Left lung (tissue), 10 donors: ENCODE results near the gene PSD. TPM values are rescaled to one million over a fixed set of nuclear protein-coding genes. Genes with fewer than 3 reads are reported as not detected.

Experiments
- ATAC-seq: fragments of 200-7000 bp; cut with Tn5 transposase; one replicate; pipeline ENCODE4 v1.9.1; 2020; ENCODE audit warnings: moderate library complexity
- DNase-seq, 4 donors: peaks; one replicate each; pipeline ENCODE4 v3.0.0-alpha.2; 2013 to 2020
- H3K27ac ChIP-seq, 2 donors: fragments of 200-600 bp; sonication (generic) in 1 of 2; one replicate each; pipeline versions ENCODE4 v1.5.0 to v1.8.0; 2020 to 2021
- H3K27me3 ChIP-seq, 2 donors: fragments of 200-600 bp; sonication (generic) in 1 of 2; one replicate each; pipeline versions ENCODE4 v1.5.0 to v1.8.0; 2020 to 2021
- H3K36me3 ChIP-seq, 2 donors: fragments of 200-600 bp; sonication (generic) in 1 of 2; one replicate each; pipeline versions ENCODE4 v1.5.0 to v1.8.0; 2020 to 2021
- H3K4me1 ChIP-seq, 2 donors: fragments of 200-600 bp; one replicate each; pipeline ENCODE4 v1.8.0; 2021
- H3K4me3 ChIP-seq, 2 donors: fragments of 200-600 bp; sonication (generic) in 1 of 2; one replicate each; pipeline versions ENCODE4 v1.5.0 to v1.8.0; 2020 to 2021; ENCODE audit warnings: mild to moderate bottlenecking in 1 of 2
- H3K9me3 ChIP-seq, 2 donors: fragments of 200-600 bp; sonication (generic) in 1 of 2; one replicate each; pipeline versions ENCODE4 v1.5.0 to v1.8.0; 2020 to 2021
- intact Hi-C, 2 donors: fragments of 100-400 bp; cut with DNase I; formaldehyde crosslinking; loops; one replicate each; pipeline versions ENCODE4 v1.11.2 to v1.14.2; 2022
- polyA plus RNA-seq, 6 donors: library from polyadenylated mRNA; unstranded; fragments of 120-200 nt; gene quantifications; one replicate each; pipeline ENCODE4 v1.2.1, GENCODE V29; 2013; ENCODE audit not compliant: insufficient read length in 6 of 6
- total RNA-seq, 2 donors: library from RNA; stranded (reverse); fragmentation: NEBNext Ultra II Directional; extraction: Animal tissue kit (Norgen Biotek cat#: 25700); gene quantifications; one replicate each; pipeline ENCODE4 v1.2.1, GENCODE V29; 2021
- TF ChIP-seq, protein P1 (sequence below), 2 donors: fragments of 200-600 bp; sonication (generic) in 1 of 2; IDR thresholded peaks; one replicate each; pipeline versions ENCODE4 v1.5.0 to v1.8.0; 2021; ENCODE audit warnings: antibody characterized with exemption in 2 of 2
- donor health status: DM: no; HTN: yes; CAD: no.
- donor health status: DM: no; HTN: no; CAD: no.

PSD gene
- total and polyA plus RNA-seq, 8 donors: 1.4 to 15.1 (median 9.9) TPM

DNA sequence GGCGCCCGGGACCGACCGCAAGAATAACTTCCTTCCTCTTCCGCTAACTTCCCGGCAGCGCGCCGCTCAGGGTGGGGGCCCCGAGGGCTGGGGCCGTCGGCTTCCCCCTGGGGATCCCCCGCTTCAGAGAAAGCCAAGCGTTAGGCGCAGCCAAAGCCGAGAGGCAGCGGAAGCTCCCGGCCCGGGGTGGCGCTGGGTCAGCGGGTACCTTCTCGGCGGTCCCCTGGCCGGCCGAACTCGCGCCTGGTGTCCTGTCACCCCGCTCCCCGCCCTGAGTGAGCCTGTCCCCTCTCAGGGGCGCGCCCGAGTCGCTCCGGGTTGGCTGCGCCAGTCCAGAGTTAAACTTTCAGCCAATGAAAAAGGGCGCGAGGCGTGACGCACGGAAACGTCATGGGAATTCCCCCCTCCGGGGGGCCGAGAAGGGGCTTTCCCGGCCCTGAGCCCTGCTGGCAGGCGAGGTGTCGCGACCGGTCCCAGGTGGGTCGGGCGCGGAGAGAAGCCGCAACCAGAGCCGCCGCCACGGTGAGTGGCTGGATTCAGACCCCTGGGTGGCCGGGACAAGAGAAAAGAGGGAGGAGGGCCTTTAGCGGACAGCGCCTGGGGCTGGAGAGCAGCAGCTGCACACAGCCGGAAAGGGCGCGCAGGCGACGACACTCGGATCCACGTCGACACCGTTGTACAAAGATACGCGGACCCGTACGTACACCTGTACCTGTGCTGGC is 24.3 kb downstream of the PSD start:
- TF ChIP-seq, protein P1, sequence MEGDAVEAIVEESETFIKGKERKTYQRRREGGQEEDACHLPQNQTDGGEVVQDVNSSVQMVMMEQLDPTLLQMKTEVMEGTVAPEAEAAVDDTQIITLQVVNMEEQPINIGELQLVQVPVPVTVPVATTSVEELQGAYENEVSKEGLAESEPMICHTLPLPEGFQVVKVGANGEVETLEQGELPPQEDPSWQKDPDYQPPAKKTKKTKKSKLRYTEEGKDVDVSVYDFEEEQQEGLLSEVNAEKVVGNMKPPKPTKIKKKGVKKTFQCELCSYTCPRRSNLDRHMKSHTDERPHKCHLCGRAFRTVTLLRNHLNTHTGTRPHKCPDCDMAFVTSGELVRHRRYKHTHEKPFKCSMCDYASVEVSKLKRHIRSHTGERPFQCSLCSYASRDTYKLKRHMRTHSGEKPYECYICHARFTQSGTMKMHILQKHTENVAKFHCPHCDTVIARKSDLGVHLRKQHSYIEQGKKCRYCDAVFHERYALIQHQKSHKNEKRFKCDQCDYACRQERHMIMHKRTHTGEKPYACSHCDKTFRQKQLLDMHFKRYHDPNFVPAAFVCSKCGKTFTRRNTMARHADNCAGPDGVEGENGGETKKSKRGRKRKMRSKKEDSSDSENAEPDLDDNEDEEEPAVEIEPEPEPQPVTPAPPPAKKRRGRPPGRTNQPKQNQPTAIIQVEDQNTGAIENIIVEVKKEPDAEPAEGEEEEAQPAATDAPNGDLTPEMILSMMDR (IDR thresholded peaks at IDR 0.05): no peak

DNA sequence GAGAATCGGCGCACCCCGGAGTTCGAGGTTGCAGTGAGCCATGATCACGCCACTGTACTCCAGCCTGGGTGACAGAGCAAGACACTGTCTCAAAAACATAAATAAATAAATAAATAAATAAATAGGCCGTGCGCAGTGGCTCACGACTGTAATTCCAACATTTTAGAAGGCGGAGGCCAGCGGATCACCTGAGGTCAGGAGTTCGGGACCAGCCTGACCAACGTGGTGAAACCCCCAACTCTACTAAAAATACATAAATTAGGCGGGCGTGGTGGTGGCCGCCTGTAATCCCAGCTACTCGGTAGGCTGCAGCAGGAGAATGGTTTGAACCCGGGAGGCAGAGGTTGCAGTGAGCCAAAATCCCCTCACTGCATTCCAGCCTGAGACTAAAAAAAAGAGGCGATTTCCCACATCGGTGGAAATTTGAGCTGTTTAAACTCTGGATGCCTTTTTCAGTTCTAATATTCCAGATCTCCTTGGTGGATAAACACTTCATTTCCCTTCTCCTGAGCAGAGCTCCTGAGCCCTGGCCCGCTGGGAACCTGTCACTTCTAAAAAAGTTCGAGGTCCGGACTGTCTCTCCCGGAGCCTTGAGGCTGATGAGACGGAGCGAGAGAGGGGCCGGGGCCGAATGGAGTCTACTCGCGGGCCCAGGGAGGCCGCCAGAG is 25.0 kb downstream of the PSD start:
- DNase-seq (no peak), ATAC-seq (no peak)
- intact Hi-C loops: loop anchor here in 1 of 2 donors (10.0 kb wide), 1 partner anchor 201 kb away; no protein-coding TSS in a partner anchor
- Histone ChIP-seq H3K4me3 (peak overlapping the region; percentile 44 to 72), H3K36me3 (peaks cover 0 to 22% of the 10 kb centered on the region in 2 donors), H3K27me3 (no peaks in the 10 kb centered on the region), H3K9me3 (no peaks in the 10 kb centered on the region), H3K4me1 (peaks cover 10 to 39% of the 10 kb centered on the region in 2 donors), H3K27ac (peak overlapping the region; percentile 96)
- TF ChIP-seq, protein P1 (IDR thresholded peaks at IDR 0.05): peak; percentile 91 to 95

More for the DNA sequence above, 24.3 kb downstream of the PSD start:
- peaks cover 13 to 46% of the 10 kb centered on the region in 2 donors for H3K4me1 ChIP-seq
- peak overlapping the region; percentile 44 to 72 for H3K4me3 ChIP-seq
- peak overlapping the region; percentile 96 for H3K27ac ChIP-seq
- ATAC-seq: peak; percentile 88
- intact Hi-C loops: loop anchor here in 1 of 2 donors (10.0 kb wide), 1 partner anchor 201 kb away; no protein-coding TSS in a partner anchor
- no peaks in the 10 kb centered on the region for H3K27me3 ChIP-seq
- H3K9me3 ChIP-seq: no peaks in the 10 kb centered on the region
- H3K36me3 ChIP-seq: peaks cover 0 to 26% of the 10 kb centered on the region in 2 donors
- peak; percentile 91 to 98 (median 96) for DNase-seq

DNA sequence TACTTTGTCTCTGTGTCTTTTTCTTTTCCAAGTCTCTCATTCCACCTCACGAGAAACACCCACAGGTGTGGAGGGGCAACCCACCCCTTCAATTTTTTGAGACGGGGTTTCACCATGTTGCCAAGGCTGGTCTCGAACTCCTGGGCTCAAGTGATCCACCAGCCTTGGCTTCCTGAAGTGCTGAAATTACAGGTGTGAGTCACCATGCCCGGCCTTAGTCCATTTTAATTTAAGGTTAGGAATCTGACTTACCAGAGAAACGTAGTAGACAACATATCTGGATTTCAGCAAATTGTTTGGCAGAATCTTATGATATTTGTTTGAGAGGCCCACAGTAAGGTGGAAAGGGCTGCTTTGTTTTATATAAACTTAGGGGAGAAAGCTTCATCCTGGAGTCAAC is 26.3 kb downstream of the PSD start:
- Histone ChIP-seq H3K36me3 (peaks cover 0 to 10% of the 10 kb centered on the region in 2 donors), H3K4me1 (peaks cover 10 to 26% of the 10 kb centered on the region in 2 donors), H3K4me3 (no peak overlapping the region), H3K27me3 (no peaks in the 10 kb centered on the region), H3K27ac (no peak overlapping the region), H3K9me3 (no peaks in the 10 kb centered on the region)
- no peak for ATAC-seq
- TF ChIP-seq, protein P1 (IDR thresholded peaks at IDR 0.05): no peak
- DNase-seq: no peak
- intact Hi-C loops: loop anchor here in 1 of 2 donors (10.0 kb wide), 1 partner anchor 202 kb away; no protein-coding TSS in a partner anchor

DNA sequence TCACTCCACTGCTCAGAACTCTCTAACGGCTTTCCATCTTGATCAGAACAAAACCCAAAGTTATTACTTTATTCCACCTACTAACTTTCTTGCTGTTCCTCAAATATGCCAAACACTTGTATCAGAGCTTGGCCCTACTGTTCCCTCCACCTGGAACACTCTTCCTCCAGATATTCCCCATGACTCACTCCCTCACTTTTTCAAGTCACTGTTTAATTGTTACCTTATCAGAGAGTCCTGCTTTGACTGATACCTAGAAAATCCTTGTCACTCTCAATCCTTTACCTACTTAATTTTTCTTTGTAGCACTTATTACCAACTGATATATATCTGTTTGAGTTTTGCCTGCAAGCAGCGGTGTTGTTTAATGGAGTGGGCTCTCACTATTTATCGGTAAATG is 28.7 kb downstream of the PSD start:
- Histone ChIP-seq H3K27me3 (no peaks in the 10 kb centered on the region), H3K9me3 (no peaks in the 10 kb centered on the region), H3K27ac (no peak overlapping the region), H3K4me1 (peaks cover 9 to 21% of the 10 kb centered on the region in 2 donors), H3K4me3 (no peak overlapping the region), H3K36me3 (no peaks in the 10 kb centered on the region)
- DNase-seq: no peak
- intact Hi-C loops: loop anchor here in 1 of 2 donors (10.0 kb wide), 1 partner anchor 205 kb away; no protein-coding TSS in a partner anchor
- TF ChIP-seq, protein P1 (IDR thresholded peaks at IDR 0.05): no peak
- no peak for ATAC-seq
